Measurements from ENCODE around the gene DIS3L2.

- TF ChIP-seq EZH2 (IDR thresholded peaks at IDR 0.05; ENCODE audit: insufficient read depth, poor library complexity, severe bottlenecking), result no peak
- no peak for TF ChIP-seq EZH2phosphoT487 (IDR thresholded peaks at IDR 0.05; ENCODE audit: insufficient read depth, low read depth)
These were observed 13.8 kb upstream of the DIS3L2 start for GRCh38 chr2:231947694-231948093.
